C4-2B (cell line): ENCODE results near the gene PLEKHA8.
A peak's percentile ranks its signal among the peaks of the same experiment; 100 is the strongest.

Source experiments
- ZFX ChIP-seq: fragments of 450-650 bp; IDR thresholded peaks from 2 replicates; pipeline ENCODE4 v1.6.1; 2017
- TF ChIP-seq, protein P1 (sequence below): fragments of 450-650 bp; conservative IDR thresholded peaks from 2 replicates; pipeline ENCODE4 v1.5.1; 2017; ENCODE audit warnings: mild to moderate bottlenecking

DNA sequence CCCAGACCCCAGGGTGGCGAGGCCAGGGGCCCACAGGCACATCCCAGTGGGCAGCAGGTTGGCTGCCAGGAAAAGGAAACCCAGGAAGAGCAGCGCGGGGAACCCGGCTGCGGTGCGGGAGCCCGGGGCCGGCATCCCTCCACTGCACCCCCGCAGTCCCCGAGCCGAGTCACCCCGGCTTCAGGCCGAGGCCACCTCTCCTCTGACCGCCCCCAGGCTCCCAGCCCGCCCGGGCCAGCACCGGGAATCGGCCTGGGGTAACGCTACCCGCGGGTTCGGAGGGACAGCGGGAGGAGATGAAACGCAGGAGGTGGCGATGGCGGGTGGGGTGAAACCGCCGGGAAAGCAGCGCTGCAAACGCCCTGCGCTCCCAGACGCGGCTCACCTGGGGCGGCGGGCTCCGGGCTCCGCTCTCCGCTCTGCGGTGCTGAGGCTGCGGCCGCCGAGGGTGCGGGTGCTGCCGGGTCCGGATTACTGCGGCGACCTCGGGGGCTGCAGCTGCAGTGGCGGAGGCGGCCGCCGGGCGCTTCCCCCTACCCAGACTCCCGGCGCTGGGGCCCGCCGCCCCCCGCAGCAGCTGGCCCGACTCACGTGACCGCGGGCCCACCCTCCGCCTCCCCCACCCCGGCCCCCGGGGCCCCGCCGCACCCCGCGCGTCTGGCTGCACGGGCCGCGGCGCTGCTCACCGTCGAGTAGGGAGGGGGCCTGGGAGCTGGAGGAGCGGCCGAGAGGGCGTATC lies 38.8 kb upstream of the PLEKHA8 start, which contains the start of gene SCRN1:
- TF ChIP-seq, protein P1, sequence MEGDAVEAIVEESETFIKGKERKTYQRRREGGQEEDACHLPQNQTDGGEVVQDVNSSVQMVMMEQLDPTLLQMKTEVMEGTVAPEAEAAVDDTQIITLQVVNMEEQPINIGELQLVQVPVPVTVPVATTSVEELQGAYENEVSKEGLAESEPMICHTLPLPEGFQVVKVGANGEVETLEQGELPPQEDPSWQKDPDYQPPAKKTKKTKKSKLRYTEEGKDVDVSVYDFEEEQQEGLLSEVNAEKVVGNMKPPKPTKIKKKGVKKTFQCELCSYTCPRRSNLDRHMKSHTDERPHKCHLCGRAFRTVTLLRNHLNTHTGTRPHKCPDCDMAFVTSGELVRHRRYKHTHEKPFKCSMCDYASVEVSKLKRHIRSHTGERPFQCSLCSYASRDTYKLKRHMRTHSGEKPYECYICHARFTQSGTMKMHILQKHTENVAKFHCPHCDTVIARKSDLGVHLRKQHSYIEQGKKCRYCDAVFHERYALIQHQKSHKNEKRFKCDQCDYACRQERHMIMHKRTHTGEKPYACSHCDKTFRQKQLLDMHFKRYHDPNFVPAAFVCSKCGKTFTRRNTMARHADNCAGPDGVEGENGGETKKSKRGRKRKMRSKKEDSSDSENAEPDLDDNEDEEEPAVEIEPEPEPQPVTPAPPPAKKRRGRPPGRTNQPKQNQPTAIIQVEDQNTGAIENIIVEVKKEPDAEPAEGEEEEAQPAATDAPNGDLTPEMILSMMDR = no peak
- peak; percentile 62; the same call in 1 of the 2 replicates for TF ChIP-seq ZFX
